Measurements from ENCODE around the gene MEAK7.

The MEAK7 gene, protein sequence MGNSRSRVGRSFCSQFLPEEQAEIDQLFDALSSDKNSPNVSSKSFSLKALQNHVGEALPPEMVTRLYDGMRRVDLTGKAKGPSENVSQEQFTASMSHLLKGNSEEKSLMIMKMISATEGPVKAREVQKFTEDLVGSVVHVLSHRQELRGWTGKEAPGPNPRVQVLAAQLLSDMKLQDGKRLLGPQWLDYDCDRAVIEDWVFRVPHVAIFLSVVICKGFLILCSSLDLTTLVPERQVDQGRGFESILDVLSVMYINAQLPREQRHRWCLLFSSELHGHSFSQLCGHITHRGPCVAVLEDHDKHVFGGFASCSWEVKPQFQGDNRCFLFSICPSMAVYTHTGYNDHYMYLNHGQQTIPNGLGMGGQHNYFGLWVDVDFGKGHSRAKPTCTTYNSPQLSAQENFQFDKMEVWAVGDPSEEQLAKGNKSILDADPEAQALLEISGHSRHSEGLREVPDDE

DNA sequence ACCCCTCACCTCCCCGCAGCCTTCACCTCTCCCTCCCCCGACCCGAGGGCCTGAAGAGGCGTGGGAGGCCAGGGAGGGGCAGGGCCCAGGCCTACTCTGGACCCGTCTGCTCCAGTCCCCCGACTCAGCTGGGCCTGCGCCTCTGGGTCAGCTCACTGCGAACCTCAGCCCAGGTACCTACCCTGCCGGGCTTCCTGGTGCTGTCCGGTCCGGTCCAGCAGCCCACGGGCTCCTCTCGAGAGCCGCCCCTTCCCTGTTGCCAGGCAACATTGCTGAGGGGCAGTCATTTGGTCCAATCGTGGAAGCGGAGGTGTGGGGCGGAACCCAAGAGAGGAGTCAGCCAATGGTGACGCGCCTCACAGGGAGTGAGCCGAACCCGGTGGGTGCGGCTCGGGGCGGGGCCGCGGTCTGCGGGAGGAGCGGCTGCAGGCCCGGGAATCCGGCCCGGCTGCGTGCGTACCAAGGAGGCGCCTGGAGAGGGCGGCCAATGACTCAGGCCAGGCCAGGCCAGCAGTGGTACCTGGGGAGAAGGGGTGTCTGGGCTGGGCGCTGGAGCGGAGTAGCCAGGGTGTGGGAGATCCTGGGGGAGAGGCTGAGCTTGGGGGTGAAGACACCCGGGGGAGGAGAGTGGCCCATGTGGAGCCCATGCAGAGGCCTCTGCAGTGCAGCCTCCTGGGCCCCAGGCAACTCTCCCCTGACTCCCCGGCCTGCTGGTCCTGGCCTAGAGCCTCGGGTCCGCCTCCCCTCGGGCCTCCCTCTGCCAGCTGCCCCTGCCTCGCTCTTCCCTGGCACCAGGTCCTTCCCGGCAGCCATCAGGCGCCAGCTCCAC, at the start of gene MEAK7:
TSS of gene MEAK7 (minus strand) at position 240 of the 829 bp plus-strand sequence. CDS start 6,573 bp downstream, outside the sequence.
- H3K36me3 ChIP-seq (ENCODE audit: insufficient read depth, low read length): peaks cover 15% of the 10 kb centered on the region; the same call in 1 of the 2 replicates
- H3K27me3 ChIP-seq (ENCODE audit: insufficient read depth, low read length): no peaks in the 10 kb centered on the region
- H2AFZ ChIP-seq (ENCODE audit: low read length, unreplicated experiment): peak within 1 kb of the TSS; percentile 29
- H3K27ac ChIP-seq (ENCODE audit: low read depth, low read length): peak within 1 kb of the TSS; percentile 60
- H3K4me3 ChIP-seq (ENCODE audit: low read depth, low read length): peak within 1 kb of the TSS; percentile 86
- peaks cover 36% of the 10 kb centered on the region for H3K79me2 ChIP-seq (ENCODE audit: control insufficient read depth, insufficient read depth, low read length, unreplicated experiment)
- peaks cover 45% of the 10 kb centered on the region for H3K4me1 ChIP-seq (ENCODE audit: control insufficient read depth, insufficient read depth, low read length, unreplicated experiment)

DNA sequence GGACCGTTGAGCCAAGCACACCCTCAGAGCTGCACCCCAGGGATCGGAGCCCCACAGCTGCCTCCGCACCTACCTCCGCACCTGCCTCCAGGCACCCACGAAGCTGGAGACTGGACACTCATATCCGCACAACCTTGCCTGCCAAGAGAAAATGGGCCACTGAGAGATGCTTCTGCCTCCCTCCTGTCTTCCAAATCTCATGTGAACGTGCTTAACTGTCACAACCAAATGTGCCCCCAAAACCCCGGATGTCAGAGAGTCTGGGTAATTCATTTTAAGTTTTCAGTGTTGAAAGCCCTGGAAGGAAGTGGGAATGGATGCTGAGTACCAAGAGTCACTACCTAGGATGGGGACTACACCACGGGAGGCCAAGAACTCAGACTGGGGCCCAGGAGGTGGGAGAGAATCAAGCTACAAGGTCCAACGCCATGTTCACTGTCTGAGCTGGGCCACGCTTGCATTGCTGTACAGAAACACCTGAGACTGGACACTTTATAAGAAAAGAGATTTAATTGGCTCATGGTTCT, 49.5 kb upstream of the MEAK7 start:
- H3K36me3 ChIP-seq (ENCODE audit: insufficient read depth, low read length): no peaks in the 10 kb centered on the region
- no peaks in the 10 kb centered on the region for H3K4me1 ChIP-seq (ENCODE audit: control insufficient read depth, insufficient read depth, low read length, unreplicated experiment)
- no peaks in the 10 kb centered on the region for H3K79me2 ChIP-seq (ENCODE audit: control insufficient read depth, insufficient read depth, low read length, unreplicated experiment)
- no peak overlapping the region for H3K4me3 ChIP-seq (ENCODE audit: low read depth, low read length)
- H3K27me3 ChIP-seq (ENCODE audit: insufficient read depth, low read length): no peaks in the 10 kb centered on the region
- no peak overlapping the region for H2AFZ ChIP-seq (ENCODE audit: low read length, unreplicated experiment)
- H3K27ac ChIP-seq (ENCODE audit: low read depth, low read length): no peak overlapping the region

DNA sequence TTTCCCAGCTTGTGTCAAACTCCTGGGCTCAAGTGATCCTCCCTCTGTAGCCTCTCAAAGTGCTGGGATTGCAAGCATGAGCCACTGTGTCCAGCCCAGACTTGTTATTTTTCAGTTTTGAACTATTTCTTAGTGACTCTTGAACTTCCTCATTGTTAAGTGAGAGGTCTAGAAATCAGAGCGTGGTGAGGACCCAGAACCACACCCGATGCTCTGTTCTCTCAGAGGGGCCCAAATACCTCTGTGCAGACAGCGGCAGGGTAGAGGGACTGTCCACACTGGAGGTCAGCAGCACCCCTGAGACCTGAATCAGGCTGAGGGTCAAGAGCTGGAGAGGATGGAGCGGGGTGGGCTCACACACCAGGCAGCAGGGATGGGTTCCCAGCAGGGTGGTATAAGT, 47.7 kb upstream of the MEAK7 start:
- no peak overlapping the region for H2AFZ ChIP-seq (ENCODE audit: low read length, unreplicated experiment)
- no peaks in the 10 kb centered on the region for H3K79me2 ChIP-seq (ENCODE audit: control insufficient read depth, insufficient read depth, low read length, unreplicated experiment)
- H3K27ac ChIP-seq (ENCODE audit: low read depth, low read length): no peak overlapping the region
- H3K27me3 ChIP-seq (ENCODE audit: insufficient read depth, low read length): no peaks in the 10 kb centered on the region
- H3K36me3 ChIP-seq (ENCODE audit: insufficient read depth, low read length): no peaks in the 10 kb centered on the region
- H3K4me1 ChIP-seq (ENCODE audit: control insufficient read depth, insufficient read depth, low read length, unreplicated experiment): no peaks in the 10 kb centered on the region
- no peak overlapping the region for H3K4me3 ChIP-seq (ENCODE audit: low read depth, low read length)

DNA sequence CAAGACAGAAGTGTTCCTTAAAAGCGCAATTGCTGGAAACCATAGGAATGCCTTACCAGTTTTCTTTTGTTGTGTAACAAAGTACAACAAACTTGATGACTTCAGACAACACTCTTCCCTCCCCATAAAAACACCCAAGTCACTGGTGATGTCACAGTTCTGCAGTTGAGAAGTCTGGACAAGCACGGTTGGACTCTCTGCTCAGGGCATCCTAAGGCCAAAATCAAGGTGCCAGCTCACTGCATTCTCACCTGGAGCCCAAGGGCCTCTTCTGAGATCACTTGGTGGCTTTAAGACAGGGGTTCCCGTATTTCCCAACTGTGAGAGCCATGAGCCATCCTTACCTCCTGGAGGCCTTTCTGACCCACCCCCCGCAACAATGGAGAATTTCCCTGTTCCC, 45.6 kb upstream of the MEAK7 start:
- Histone ChIP-seq H3K27me3 (ENCODE audit: insufficient read depth, low read length) (no peaks in the 10 kb centered on the region), H3K4me1 (ENCODE audit: control insufficient read depth, insufficient read depth, low read length, unreplicated experiment) (no peaks in the 10 kb centered on the region), H3K4me3 (ENCODE audit: low read depth, low read length) (no peak overlapping the region), H3K79me2 (ENCODE audit: control insufficient read depth, insufficient read depth, low read length, unreplicated experiment) (no peaks in the 10 kb centered on the region), H3K36me3 (ENCODE audit: insufficient read depth, low read length) (no peaks in the 10 kb centered on the region), H2AFZ (ENCODE audit: low read length, unreplicated experiment) (no peak overlapping the region), H3K27ac (ENCODE audit: low read depth, low read length) (no peak overlapping the region)

DNA sequence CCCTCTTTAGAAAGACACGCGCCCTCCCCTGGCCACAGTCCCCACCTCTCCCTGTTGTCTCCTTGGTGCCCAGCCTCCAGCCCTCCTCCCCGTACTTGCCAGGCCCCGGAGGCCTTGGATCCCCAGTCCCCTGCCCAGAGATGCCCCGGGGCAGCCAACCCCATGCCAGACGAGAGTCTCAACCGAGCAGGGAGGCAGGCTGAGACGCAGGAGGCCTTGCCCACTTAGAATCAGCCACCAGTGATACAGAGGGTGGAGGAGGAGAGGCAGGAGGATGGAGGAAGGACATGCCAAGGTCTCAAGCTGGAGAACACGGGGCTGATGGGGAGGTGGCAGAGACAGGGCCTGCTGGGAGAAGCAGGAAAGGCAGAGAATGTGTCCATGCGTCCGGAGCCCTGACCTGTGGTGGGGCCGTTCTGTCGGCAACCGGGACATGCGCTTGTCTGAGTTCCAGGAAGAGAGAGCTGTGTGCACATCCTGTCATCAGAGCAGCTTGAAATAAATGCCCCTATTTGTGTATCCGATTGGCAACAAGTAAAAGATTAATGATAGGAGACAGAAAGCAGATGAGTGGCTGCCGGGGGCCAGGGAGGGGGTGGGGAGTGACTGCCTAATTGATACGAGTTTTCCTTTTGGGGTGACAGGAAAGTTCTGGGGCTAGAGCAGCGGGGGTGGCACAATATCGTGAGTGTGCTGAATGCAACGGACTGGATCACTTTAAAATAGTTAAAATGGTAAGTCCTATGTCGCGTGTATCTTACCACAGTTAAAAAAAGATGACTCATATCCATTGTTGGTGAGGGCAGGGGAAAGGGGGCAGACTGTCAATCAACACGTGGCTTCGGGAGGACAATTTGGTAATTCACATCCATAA, 44.7 kb upstream of the MEAK7 start:
- no peak overlapping the region for H2AFZ ChIP-seq (ENCODE audit: low read length, unreplicated experiment)
- no peaks in the 10 kb centered on the region for H3K79me2 ChIP-seq (ENCODE audit: control insufficient read depth, insufficient read depth, low read length, unreplicated experiment)
- H3K27me3 ChIP-seq (ENCODE audit: insufficient read depth, low read length): no peaks in the 10 kb centered on the region
- peaks cover 2% of the 10 kb centered on the region for H3K4me1 ChIP-seq (ENCODE audit: control insufficient read depth, insufficient read depth, low read length, unreplicated experiment)
- H3K36me3 ChIP-seq (ENCODE audit: insufficient read depth, low read length): no peaks in the 10 kb centered on the region
- no peak overlapping the region for H3K27ac ChIP-seq (ENCODE audit: low read depth, low read length)
- H3K4me3 ChIP-seq (ENCODE audit: low read depth, low read length): no peak overlapping the region

DNA sequence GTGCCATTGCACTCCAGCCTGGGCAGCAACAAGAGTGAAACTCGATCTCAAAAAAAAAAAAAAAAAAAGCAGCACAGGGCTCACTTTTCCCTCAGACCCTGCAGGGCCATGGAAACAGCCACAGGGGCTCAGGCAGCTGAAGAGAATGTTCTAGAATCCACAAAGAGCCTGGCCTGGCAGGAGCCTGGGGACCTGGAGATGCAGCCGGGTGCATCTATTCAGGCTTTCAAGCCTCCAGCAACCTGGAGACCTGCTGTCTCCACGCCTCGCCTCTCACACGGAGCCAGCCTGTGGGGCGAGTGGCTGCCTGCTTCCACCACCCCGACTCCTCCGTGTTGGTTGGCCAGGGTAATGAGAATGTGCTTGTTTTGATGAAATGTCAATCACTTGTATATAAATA, 44.0 kb upstream of the MEAK7 start:
- H3K4me3 ChIP-seq (ENCODE audit: low read depth, low read length): no peak overlapping the region
- H3K27me3 ChIP-seq (ENCODE audit: insufficient read depth, low read length): no peaks in the 10 kb centered on the region
- no peaks in the 10 kb centered on the region for H3K36me3 ChIP-seq (ENCODE audit: insufficient read depth, low read length)
- H3K4me1 ChIP-seq (ENCODE audit: control insufficient read depth, insufficient read depth, low read length, unreplicated experiment): peaks cover 9% of the 10 kb centered on the region
- no peak overlapping the region for H3K27ac ChIP-seq (ENCODE audit: low read depth, low read length)
- no peaks in the 10 kb centered on the region for H3K79me2 ChIP-seq (ENCODE audit: control insufficient read depth, insufficient read depth, low read length, unreplicated experiment)
- H2AFZ ChIP-seq (ENCODE audit: low read length, unreplicated experiment): no peak overlapping the region

DNA sequence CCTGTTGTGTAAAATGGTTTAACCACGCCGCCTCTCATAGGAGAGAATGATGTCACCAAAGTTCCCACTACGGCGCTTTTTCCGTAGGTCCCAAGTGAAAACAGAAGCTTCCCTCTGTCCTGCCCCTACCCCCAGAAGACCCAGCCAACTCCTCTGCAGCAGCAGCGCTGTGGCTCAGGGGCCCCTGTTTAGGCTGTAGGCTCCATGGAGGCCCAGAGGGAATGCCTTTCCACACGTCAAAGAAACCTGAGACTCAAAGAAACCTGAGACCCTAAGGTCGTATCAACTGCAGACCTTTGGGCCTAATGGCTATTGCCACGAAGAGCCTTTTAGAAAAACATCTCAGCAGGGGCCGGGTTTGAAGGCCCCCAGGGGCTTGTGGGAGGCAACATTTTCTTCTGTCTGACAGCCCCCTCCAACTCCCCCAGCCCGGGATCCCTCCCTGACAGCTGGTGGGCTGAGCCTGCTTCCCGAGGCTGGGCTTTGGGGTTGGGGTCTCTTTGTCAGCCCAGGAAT, 43.1 kb upstream of the MEAK7 start:
- peaks cover 10% of the 10 kb centered on the region for H3K4me1 ChIP-seq (ENCODE audit: control insufficient read depth, insufficient read depth, low read length, unreplicated experiment)

DNA sequence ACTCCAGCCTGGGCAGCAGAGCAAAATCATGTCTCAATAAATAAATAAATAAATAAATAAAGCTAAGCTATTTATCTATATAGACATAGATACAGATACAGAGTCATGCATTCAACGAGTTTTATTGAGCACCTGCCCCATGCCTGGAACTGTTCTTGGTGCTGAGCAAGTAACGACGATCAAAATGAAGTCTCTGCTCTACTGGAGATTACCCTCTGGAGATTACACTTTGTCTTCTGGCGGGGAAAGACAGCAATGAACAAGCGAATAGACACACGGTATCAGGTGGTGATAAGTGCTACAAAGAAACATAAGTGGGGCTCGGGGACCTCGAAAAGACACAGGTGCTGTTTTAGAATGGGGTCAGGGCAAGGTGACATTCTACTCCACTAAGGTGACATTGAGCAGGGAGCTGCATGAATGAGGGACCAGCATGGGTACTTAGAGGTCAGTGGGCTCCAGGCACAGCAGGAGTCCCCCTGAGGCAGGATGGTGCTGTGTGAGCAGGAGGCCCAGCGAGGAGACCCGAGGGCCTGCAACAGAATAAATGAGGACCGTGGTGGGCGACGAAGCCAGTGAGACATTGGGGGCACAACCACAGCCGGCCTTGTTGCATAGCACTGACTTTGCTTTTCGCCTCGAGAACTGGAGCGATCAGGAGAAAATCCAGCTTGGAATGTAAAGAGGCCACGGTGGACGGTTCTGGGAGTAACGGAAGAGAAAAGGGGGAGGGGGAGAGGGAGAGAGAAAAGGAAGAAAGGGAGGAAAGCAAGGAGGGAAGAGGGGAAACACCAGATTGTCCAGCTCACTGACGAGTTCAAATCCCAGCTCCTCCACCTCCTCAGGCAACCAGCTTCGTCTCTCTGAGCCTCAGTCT, 42.4 kb upstream of the MEAK7 start:
- Histone ChIP-seq H3K79me2 (ENCODE audit: control insufficient read depth, insufficient read depth, low read length, unreplicated experiment) (no peaks in the 10 kb centered on the region), H3K27ac (ENCODE audit: low read depth, low read length) (no peak overlapping the region), H3K4me1 (ENCODE audit: control insufficient read depth, insufficient read depth, low read length, unreplicated experiment) (peaks cover 16% of the 10 kb centered on the region), H3K36me3 (ENCODE audit: insufficient read depth, low read length) (no peaks in the 10 kb centered on the region), H3K27me3 (ENCODE audit: insufficient read depth, low read length) (no peaks in the 10 kb centered on the region), H2AFZ (ENCODE audit: low read length, unreplicated experiment) (no peak overlapping the region), H3K4me3 (ENCODE audit: low read depth, low read length) (no peak overlapping the region)

More for the DNA sequence above, 43.1 kb upstream of the MEAK7 start:
- Histone ChIP-seq H3K27me3 (ENCODE audit: insufficient read depth, low read length) (no peaks in the 10 kb centered on the region), H3K4me3 (ENCODE audit: low read depth, low read length) (no peak overlapping the region), H2AFZ (ENCODE audit: low read length, unreplicated experiment) (no peak overlapping the region), H3K79me2 (ENCODE audit: control insufficient read depth, insufficient read depth, low read length, unreplicated experiment) (no peaks in the 10 kb centered on the region), H3K36me3 (ENCODE audit: insufficient read depth, low read length) (no peaks in the 10 kb centered on the region), H3K27ac (ENCODE audit: low read depth, low read length) (no peak overlapping the region)

DNA sequence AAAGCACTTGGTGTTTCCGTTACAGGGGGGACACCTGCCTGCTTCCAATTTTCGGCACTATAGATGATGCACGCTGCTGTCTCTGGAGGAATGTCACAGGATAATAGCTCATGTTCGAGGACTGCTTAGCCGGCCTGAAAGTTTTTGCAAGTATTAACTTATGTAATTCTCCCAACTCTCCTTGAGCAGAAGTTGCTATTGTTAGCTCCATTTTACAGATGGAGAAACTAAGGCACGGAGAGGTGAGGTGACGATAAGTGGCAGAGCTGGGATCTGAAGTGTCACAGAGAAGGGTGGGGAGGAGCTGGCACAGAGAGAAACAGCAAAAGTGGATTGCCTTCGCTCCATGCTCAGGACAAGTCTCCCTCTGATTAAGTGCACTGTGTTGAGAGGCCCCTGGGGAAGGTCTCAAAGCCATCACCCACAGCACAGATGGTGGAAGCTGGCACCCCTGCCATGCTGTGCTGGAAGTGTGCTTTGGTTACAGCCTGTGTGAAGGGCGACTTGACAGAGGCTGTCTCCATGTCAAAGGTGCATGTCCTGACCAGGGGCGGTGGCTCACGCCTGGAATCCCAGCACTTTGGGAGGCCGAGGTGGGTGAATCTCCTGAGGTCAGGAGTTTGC, 40.8 kb upstream of the MEAK7 start:
- H3K4me1 ChIP-seq (ENCODE audit: control insufficient read depth, insufficient read depth, low read length, unreplicated experiment): peaks cover 25% of the 10 kb centered on the region
- no peaks in the 10 kb centered on the region for H3K79me2 ChIP-seq (ENCODE audit: control insufficient read depth, insufficient read depth, low read length, unreplicated experiment)
- no peak overlapping the region for H3K27ac ChIP-seq (ENCODE audit: low read depth, low read length)

More for the DNA sequence above, 40.8 kb upstream of the MEAK7 start:
- Histone ChIP-seq H3K36me3 (ENCODE audit: insufficient read depth, low read length) (no peaks in the 10 kb centered on the region), H3K4me3 (ENCODE audit: low read depth, low read length) (no peak overlapping the region), H2AFZ (ENCODE audit: low read length, unreplicated experiment) (no peak overlapping the region), H3K27me3 (ENCODE audit: insufficient read depth, low read length) (no peaks in the 10 kb centered on the region)
